ENCODE data around the gene NFIA.

NFIA gene

GRCh38 chr1:61348025-61348665 lies 265.8 kb downstream of the NFIA start:
- no peak for DNase-seq

GRCh38 chr1:61352845-61353435 lies 270.6 kb downstream of the NFIA start:
- no peak for DNase-seq

GRCh38 chr1:61353797-61354406 lies 271.5 kb downstream of the NFIA start:
- no peak for DNase-seq

GRCh38 chr1:61356016-61356415 lies 273.7 kb downstream of the NFIA start:
- no peak for DNase-seq

DNA sequence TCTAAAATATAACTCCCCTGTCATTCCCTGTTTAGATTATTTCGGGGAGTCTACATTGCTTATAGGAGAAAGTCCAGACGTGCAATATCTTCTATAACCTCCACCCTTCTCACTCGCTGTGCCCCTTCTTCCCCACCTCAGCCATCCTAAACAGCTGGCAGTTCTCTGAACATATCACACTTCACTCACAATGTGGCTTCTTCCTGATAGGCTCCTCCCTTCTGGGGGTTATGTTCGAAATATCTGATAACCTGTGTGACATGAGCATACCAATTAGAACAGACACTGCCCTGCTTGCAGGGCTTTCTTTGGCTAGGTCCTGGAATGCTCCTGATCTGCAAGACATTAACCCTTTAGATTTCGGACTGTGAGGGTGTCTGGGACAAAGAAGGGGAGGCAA lies 274.6 kb downstream of the NFIA start:
- no peak for DNase-seq

- DNase-seq: no peak
Observed at GRCh38 chr1:61357539-61357938, 275.2 kb downstream of the NFIA start.

- DNase-seq: no peak
Observed at GRCh38 chr1:61358770-61359455, 276.6 kb downstream of the NFIA start.

- DNase-seq: no peak
Observed at GRCh38 chr1:61361931-61362330, 279.6 kb downstream of the NFIA start.

DNA sequence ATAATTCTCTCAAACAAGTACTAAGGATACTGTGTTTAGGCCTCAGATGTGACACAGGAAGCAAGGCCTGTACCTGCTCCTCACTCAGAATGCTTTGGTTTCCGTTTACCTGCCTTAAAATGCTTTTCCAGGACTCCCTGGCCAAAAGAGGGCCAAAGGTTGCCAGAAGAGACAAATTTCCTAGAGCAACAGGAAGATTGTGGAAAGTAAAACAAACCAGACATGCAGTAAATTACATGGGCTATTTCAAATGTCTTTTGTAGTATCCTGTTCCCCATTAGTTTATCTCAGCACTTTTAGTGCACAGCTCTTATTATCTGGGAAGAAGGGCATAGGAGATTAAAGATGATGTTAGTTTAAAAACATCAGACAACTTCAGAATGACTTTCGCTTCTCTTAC lies 280.0 kb downstream of the NFIA start:
- no peak for DNase-seq

DNA sequence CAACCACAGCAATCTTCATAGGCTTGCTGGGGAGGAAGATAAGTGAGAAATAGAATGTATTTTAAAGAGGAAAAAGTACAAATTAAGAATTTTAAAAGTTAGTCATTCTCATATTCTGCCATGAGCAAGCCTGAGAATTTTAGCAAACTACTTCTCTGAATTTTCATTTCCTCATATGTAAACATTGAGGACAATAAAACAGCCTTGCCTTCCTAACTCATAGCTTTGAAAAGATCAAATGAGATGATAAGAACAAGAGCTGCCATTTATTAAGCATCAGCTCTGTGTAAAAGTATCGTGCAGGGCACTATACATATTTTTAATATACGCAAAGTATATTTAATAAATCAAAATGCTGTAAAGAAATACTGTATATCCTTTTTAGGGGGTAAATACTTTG lies 286.0 kb downstream of the NFIA start:
- DNase-seq: no peak

DNA sequence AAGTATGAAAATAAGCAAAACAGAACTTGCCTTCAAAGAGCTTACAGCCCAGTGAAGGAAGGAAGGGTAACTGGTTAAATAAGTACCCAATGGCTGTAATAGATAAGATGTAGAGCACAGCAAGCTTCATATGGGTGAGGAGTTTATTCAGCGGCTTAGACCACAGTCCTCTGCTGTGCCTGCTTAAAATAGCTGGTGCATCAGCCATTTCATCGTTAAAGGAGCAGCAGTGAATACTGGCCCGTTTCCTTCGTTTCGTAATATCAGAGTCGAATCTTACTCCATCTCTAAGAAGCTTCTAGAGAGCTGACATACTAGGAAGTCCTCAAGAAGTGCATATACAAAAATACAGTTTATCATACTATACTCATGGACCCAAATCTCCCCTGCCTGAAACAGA lies 286.5 kb downstream of the NFIA start:
- no peak for DNase-seq

DNA sequence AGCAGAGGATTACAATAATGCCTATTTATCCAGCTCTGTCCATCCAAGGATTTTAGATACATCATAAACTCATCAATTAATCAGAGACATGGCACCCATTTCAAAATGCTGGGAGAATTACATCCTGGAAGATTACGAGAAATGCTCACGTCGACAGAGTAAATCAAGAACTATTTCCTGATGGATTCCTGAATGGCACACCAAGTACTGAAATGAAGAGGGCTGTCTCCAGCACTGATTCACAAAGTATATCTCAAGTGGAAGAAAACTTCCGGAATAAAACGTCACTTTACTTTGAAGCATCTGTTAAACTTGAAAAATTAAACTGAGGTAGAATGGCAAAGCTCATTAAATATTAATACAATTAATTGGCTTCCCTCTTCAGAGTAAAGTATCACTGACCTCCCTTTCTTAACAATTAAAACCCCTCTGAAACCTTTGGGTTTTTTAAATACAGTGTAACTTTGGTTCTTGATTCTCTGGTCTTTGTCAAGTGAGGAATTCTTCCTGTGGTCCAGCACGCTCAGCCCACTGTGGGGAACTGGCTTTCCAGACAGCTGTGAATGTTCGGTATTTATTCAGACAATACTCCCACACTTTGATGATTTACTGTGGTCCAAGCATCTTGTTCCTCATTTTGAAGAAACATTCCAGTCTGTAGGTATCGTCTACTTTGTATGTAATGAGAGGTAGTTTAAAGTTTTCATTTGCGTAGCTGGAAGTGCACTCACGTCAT lies 288.0 kb downstream of the NFIA start:
- no peak for DNase-seq

GRCh38 chr1:61370913-61371279 lies 288.5 kb downstream of the NFIA start:
- no peak for DNase-seq

DNA sequence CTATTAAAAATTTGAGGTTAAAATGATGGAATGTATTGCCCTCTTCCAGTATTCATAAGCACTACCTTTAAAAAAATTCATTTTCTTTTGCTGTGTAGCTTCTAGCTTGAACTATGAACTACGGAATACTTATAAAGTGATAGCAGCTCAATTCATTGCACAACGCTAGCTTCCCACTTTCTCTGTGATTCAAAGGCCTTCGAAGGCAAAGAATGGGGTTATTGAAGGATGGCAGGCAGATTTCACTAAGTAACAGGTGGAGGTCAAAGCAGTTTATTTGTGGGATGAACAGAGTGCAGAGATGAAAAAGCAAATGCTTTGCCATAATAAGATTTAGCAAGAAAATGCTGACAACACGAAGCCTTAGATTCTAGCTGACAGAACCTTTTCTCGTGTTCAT lies 290.6 kb downstream of the NFIA start:
- DNase-seq: no peak

DNA sequence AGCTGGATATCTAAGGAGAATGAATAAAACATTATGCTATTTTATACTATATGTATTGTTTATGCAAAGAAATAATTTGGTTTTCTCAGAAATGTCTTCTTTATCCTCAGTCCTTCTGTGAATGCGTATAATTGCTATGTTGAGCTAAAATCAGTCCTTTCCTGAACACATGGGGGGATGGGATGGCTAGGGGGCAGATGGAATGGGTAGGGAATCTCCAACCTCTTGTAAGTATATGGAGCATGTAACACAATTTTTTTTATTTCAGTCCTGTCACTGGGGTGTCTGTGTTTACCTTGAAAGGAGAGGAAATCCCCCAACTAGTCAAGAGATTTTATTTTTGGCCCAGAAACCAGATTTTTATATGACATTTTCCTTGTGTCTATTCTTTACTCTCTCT lies 291.8 kb downstream of the NFIA start:
- DNase-seq: no peak

DNA sequence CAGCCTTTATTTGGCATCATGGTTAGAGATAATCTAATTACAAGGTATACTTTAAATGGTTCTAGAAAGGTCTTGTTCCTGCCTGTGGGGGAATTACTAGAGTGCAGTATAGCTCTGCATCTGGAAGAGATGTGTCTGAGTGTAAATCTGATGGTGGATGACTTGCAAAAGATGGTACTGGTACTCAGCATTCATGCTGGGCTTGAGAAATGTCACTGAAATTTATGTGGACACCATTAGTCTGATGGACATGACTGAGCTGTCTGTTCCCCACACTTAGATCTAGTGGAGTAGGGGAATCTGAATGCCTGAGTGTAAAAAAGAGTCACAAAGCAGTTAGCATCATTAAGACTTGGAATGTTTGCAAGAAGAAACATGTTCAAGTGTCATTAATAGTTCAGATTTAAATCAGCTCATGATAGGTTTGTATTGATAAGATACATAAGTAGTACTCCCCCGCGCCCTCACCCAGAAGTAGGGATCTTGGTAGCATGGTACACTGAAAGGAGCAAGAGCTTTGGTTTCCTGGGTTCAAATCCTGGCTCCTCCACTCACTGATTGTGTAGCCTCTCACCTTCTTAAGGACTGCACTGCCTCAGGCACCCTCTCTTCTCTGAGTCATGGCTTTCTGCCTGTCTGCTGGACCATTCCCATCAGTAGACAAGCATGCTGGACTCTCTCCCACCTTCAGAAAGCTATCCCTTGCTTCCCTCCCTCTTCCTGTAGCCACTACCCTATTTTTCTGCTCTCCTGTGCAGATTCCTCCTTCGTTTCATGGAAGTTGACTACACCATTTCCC lies 292.9 kb downstream of the NFIA start:
- DNase-seq: no peak

- no peak for DNase-seq
Observed at GRCh38 chr1:61376151-61376550, 293.8 kb downstream of the NFIA start.

DNA sequence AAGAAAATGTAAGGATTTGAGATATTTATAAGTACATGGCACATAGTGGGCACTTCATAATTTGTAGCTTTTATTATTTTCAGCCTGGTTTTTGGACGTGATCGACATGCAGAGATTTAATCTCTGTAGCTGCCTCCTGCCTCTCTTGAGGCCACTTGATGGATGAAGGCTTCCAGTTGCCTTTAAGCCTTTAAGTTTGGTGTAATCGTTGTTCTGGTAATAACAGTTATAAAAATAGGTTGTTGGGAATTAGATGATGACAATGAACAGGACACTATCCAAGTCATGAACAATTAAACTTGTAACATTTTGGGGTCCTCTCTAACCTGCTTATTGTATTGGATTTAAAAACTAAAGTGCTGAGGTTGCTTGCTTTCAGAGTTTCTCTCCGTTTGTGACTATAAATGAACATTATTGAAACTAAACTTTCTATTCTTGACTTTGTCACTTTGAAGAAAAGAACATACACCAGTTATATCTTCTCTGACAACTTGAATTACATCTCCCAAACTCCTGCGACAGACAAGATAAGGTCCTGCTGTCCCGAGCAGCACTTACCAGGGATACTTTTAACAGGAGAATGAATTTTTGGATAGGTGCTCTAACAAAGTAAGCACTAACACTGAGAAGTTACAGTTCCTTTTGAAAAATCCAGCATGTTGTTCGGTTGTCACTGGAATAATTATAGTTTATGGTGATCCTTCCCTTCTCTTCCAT lies 295.0 kb downstream of the NFIA start:
- DNase-seq: no peak

GRCh38 chr1:61378494-61379180 lies 296.3 kb downstream of the NFIA start:
- no peak for DNase-seq

DNA sequence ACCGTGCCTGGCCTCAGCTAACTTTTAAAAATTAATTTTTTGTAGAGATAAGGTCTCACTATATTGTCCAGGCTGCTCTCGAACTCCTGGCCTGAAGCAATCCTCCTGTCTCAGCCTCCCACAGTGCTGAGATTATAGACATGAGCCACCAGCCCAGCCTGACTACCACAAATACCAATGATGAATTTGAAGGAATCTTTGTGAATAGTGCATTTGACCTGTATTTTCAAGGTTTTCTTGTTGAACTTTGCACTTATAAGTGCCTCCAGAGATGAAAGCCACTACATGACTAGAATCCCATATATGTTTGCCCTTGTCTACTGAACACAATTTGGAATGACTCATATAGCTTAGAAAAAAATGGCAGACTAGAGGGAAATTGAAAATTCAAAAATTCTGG lies 297.3 kb downstream of the NFIA start:
- DNase-seq: no peak

- no peak for DNase-seq
Observed at GRCh38 chr1:61380561-61380960, 298.2 kb downstream of the NFIA start.
